ENCODE measurements around the gene MASP2. TPM values are rescaled to one million over a fixed set of nuclear protein-coding genes. Genes with fewer than 3 reads are reported as not detected.

MASP2 gene
- total and polyA plus RNA-seq, 2 of the 8 experiments (the other 6 are each of a cell fraction or from before 2014, with no cell fraction given) = 0.54 to 1.2 TPM

DNA sequence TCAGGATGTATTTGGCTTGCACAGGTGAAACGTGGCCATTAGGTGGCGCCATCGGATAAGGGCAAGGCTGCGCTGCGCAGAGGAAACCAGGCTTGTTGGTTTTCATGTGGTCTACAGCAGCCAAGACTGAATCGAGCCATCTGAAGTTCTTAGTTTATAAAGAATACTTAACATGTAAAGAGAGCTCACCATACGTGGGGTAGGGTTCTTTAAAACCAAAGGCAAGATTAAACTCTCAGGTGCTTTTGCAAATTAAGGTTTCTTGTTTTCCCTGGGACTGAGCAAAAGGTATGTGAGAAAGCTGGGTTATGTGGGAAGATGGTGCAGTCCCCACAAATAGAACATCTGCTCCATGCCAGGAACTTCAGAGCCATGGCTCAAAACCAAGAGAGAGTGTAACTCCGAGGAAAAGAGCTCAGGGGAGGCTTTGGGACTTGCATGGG lies 9.3 kb downstream of the MASP2 start (continued):
- no peak for TF ChIP-seq SUZ12 (IDR thresholded peaks at IDR 0.05; ENCODE audit: low read length)
- no peak for TF ChIP-seq KDM1A (IDR thresholded peaks at IDR 0.05; ENCODE audit: borderline replicate concordance, low read length)
- TF ChIP-seq EP300 (IDR thresholded peaks at IDR 0.05; ENCODE audit: borderline replicate concordance in 1 of 2, low read depth in 2 of 2, low read length in 2 of 2) = no peak
- TF ChIP-seq GABPA (IDR thresholded peaks at IDR 0.05; ENCODE audit: borderline replicate concordance, insufficient read depth, low read length) = no peak; the same call in 1 of the 2 replicates
- TF ChIP-seq SIN3A (conservative IDR thresholded peaks at IDR 0.05 in 1 of 2, IDR thresholded peaks at IDR 0.05 in 1 of 2; ENCODE audit: low read depth in 1 of 2, low read length in 2 of 2) = 0 out of 4 replicates have a peak, but pooled peaks of 1 of the 2 experiments have one; percentile 57
- TF ChIP-seq CEBPB (IDR thresholded peaks at IDR 0.05; ENCODE audit: low read depth, low read length) = peak; percentile 2; the same call in 1 of the 2 replicates
- TF ChIP-seq SP2 (IDR thresholded peaks at IDR 0.05; ENCODE audit: low read length) = no peak
- no peak for TF ChIP-seq EGR1 (IDR thresholded peaks at IDR 0.05; ENCODE audit: borderline replicate concordance, low read depth, low read length)
- no peak for TF ChIP-seq RFX5 (IDR thresholded peaks at IDR 0.05; ENCODE audit: borderline replicate concordance, low read depth, low read length)
- peak; percentile 51; the same call in 1 of the 2 replicates for TF ChIP-seq JUND (IDR thresholded peaks at IDR 0.05; ENCODE audit: low read length)
- no peak for TF ChIP-seq SIRT6 (IDR thresholded peaks at IDR 0.05; ENCODE audit: low read length)
- TF ChIP-seq, protein P1, sequence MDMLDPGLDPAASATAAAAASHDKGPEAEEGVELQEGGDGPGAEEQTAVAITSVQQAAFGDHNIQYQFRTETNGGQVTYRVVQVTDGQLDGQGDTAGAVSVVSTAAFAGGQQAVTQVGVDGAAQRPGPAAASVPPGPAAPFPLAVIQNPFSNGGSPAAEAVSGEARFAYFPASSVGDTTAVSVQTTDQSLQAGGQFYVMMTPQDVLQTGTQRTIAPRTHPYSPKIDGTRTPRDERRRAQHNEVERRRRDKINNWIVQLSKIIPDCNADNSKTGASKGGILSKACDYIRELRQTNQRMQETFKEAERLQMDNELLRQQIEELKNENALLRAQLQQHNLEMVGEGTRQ (IDR thresholded peaks at IDR 0.05; ENCODE audit: low read length) = no peak
- no peak for TF ChIP-seq CREB1 (IDR thresholded peaks at IDR 0.05)
- 0 out of 2 replicates have a peak, but pooled peaks have one; percentile 10 for TF ChIP-seq BRCA1 (IDR thresholded peaks at IDR 0.05; ENCODE audit: low read depth, low read length)
